Lower leg skin (tissue), 4 donors: Measurements from ENCODE around the gene IL22. TPM values are rescaled to one million over a fixed set of nuclear protein-coding genes. Genes with fewer than 3 reads are reported as not detected.

Experiments
- DNase-seq, 2 donors: peaks; one replicate each; pipeline ENCODE4 v3.0.0-alpha.2; 2019; ENCODE audit warnings: low spot score in 2 of 2
- H3K4me3 ChIP-seq: fragments of 200-600 bp; sonication (generic); 2 replicates; pipeline ENCODE4 v1.5.1; 2017; ENCODE audit warnings: mild to moderate bottlenecking, low read depth; ENCODE audit not compliant: poor library complexity, severe bottlenecking
- POLR2A ChIP-seq, 2 donors: fragments of 450-650 bp; IDR thresholded peaks; one replicate each; pipeline ENCODE4 v1.6.1; 2016 to 2017; ENCODE audit warnings: antibody characterized with exemption in 2 of 2, mild to moderate bottlenecking in 1 of 2, moderate library complexity in 1 of 2
- WGBS, 2 donors: methylation state at CpG; one replicate each; pipeline ENCODE4 v1.1.5; 2018; 5-methylcytosine and 5-hydroxymethylcytosine counted together
- intact Hi-C: fragments of 100-400 bp; cut with DNase I; formaldehyde crosslinking; loops from one replicate; pipeline ENCODE4 v1.15.0; 2023; ENCODE audit warnings: low total_unique reads
- total RNA-seq, 4 donors: library from RNA; depleted of rRNA; stranded (reverse); fragments of >200 nt; gene quantifications; one replicate each; pipeline ENCODE4 v1.1.0, GENCODE V29; 2016
- TF ChIP-seq, protein P1 (sequence below), 3 donors: fragments of 450-650 bp; IDR thresholded peaks; one replicate each; pipeline ENCODE4 v1.5.1; 2016; ENCODE audit warnings: antibody characterized with exemption in 3 of 3, mild to moderate bottlenecking in 3 of 3, moderate library complexity in 2 of 3

Gene IL22, protein sequence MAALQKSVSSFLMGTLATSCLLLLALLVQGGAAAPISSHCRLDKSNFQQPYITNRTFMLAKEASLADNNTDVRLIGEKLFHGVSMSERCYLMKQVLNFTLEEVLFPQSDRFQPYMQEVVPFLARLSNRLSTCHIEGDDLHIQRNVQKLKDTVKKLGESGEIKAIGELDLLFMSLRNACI
- not detected for total RNA-seq

- no peak within 1 kb of the TSS for H3K4me3 ChIP-seq
- WGBS, 2 donors = 82 to 85% methylated on average over 7 of the region's 7 CpGs
- TF ChIP-seq POLR2A (IDR thresholded peaks at IDR 0.05) = no peak
- TF ChIP-seq, protein P1, sequence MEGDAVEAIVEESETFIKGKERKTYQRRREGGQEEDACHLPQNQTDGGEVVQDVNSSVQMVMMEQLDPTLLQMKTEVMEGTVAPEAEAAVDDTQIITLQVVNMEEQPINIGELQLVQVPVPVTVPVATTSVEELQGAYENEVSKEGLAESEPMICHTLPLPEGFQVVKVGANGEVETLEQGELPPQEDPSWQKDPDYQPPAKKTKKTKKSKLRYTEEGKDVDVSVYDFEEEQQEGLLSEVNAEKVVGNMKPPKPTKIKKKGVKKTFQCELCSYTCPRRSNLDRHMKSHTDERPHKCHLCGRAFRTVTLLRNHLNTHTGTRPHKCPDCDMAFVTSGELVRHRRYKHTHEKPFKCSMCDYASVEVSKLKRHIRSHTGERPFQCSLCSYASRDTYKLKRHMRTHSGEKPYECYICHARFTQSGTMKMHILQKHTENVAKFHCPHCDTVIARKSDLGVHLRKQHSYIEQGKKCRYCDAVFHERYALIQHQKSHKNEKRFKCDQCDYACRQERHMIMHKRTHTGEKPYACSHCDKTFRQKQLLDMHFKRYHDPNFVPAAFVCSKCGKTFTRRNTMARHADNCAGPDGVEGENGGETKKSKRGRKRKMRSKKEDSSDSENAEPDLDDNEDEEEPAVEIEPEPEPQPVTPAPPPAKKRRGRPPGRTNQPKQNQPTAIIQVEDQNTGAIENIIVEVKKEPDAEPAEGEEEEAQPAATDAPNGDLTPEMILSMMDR (IDR thresholded peaks at IDR 0.05) = no peak
- intact Hi-C loops = no loop called here
- DNase-seq = no peak
These were observed at the start of gene IL22 for GRCh38 chr12:68253504-68253903. IL22 (minus strand) TSS chr12:68253604; CDS start chr12:68253448, 156 bp downstream.

DNA sequence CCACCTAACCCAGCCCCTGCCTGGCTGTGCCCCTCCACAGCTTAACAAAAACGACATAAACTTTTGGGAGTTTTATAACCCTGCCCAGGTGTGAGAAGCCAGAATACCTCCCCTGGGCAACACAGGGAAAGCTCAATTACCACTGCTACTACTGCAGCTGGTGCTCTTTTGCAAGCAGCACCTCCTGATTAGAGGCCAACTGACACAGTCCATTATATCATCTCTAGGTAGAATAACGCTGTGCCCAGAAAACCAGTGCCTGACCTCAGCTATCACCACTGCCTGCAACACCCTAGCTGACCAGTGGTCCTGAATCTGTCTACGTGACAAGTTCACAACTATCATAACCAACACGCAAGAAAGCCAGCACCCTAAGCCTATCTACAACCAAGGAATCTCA lies 44.5 kb upstream of the IL22 start:
- 83 to 84% methylated on average over 4 of the region's 4 CpGs for WGBS, 2 donors

DNA sequence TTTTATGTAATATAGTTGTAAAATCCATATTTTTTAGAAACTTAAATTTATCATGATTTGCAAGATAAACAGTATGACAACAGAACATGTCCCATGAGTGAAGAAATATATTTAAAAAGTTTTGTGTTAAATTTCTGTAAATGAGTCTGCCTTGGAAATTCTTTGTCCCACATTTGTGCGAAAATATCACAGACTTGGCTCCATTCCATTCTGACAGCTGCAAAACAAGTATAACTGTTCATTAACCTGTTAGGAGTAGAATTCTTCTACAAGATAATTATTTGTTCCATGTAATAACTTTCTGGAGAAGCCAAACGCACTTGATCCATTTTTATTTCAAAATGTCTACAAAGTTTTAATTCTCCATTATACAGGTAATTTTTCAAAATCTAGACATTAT lies 40.8 kb upstream of the IL22 start:
- TF ChIP-seq POLR2A (IDR thresholded peaks at IDR 0.05) = no peak
- TF ChIP-seq, protein P1 (IDR thresholded peaks at IDR 0.05) = no peak
- no peak for DNase-seq
- WGBS, 2 donors = 35 to 41% methylated on average over 2 of the region's 2 CpGs
- intact Hi-C loops = no loop called here
- H3K4me3 ChIP-seq = no peak overlapping the region

More for the DNA sequence above, 44.5 kb upstream of the IL22 start:
- no peak for DNase-seq
- intact Hi-C loops = no loop called here
- H3K4me3 ChIP-seq = no peak overlapping the region
- TF ChIP-seq POLR2A (IDR thresholded peaks at IDR 0.05) = no peak
- TF ChIP-seq, protein P1 (IDR thresholded peaks at IDR 0.05) = no peak

GRCh38 chr12:68293347-68293746 lies 39.9 kb upstream of the IL22 start:
- no peak overlapping the region for H3K4me3 ChIP-seq
- no peak for DNase-seq
- TF ChIP-seq POLR2A (IDR thresholded peaks at IDR 0.05) = no peak
- TF ChIP-seq, protein P1 (IDR thresholded peaks at IDR 0.05) = no peak
- intact Hi-C loops = no loop called here

- intact Hi-C loops = no loop called here
- DNase-seq = no peak
- no peak for TF ChIP-seq POLR2A (IDR thresholded peaks at IDR 0.05)
- TF ChIP-seq, protein P1 (IDR thresholded peaks at IDR 0.05) = no peak
- WGBS, 2 donors = 77 to 81% methylated on average over 9 of the region's 9 CpGs
- H3K4me3 ChIP-seq = no peak overlapping the region
These were observed 38.9 kb upstream of the IL22 start for GRCh38 chr12:68292151-68292943.
